ENCODE measurements around the gene SYNGR3. TPM values are rescaled to one million over a fixed set of nuclear protein-coding genes. Genes with fewer than 3 reads are reported as not detected.

Gene SYNGR3
- total and polyA plus RNA-seq, 2 of the 13 experiments (the other 11 are each of a cell fraction or from before 2014, with no cell fraction given), result 0.97 to 5.7 TPM

DNA sequence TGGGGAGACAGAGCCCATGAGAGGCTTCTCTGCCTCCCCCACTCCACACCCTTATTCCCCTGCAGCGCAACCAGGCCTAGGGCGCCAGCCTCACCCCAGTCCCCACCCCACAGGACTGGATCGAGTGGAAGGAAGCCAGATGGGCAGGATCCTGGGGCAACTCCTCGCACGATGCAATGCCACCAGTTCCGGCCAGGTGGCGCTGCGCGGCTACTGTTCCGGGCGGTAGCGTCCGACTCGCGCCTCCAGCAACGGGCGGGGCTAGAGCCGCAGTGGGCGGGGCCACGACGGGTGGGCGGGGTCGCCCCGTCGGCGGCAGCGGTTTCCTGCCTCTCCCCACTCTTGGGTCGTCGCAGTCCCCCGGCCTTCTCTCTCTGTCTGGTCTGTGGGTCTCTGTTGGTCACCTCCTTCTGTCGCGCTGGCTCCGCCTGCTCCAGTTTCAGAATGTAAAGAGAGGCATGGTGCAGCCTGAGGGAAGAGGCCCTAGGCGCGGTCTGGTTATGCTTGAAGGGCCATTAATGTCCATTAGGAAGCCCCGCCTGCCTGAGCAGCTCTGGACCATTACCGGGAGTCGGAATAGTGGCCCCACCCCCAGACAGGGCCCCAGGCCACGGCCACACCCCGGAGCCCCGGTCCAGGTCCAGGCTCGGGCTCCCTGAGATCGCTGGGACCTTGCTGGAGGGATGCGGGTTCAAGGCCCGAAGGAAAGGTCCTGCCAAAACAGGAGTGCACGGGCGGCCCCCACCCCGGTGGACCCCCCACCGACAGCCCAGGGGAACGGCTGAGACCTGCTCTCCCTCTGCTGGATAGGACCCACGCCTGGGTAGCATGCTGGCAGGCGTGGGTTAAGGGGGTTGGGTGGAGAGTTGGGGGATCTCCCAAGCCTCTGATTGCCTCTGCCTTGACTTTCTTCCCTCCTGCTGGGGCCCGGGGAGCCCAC lies 33.6 kb downstream of the SYNGR3 start (continued):
- TF ChIP-seq, protein P1, sequence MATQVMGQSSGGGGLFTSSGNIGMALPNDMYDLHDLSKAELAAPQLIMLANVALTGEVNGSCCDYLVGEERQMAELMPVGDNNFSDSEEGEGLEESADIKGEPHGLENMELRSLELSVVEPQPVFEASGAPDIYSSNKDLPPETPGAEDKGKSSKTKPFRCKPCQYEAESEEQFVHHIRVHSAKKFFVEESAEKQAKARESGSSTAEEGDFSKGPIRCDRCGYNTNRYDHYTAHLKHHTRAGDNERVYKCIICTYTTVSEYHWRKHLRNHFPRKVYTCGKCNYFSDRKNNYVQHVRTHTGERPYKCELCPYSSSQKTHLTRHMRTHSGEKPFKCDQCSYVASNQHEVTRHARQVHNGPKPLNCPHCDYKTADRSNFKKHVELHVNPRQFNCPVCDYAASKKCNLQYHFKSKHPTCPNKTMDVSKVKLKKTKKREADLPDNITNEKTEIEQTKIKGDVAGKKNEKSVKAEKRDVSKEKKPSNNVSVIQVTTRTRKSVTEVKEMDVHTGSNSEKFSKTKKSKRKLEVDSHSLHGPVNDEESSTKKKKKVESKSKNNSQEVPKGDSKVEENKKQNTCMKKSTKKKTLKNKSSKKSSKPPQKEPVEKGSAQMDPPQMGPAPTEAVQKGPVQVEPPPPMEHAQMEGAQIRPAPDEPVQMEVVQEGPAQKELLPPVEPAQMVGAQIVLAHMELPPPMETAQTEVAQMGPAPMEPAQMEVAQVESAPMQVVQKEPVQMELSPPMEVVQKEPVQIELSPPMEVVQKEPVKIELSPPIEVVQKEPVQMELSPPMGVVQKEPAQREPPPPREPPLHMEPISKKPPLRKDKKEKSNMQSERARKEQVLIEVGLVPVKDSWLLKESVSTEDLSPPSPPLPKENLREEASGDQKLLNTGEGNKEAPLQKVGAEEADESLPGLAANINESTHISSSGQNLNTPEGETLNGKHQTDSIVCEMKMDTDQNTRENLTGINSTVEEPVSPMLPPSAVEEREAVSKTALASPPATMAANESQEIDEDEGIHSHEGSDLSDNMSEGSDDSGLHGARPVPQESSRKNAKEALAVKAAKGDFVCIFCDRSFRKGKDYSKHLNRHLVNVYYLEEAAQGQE (IDR thresholded peaks at IDR 0.05; ENCODE audit: borderline replicate concordance in 1 of 2, low read depth in 1 of 2, low read length in 2 of 2), result no peak
- TF ChIP-seq DMAP1 (CRISPR knock-in tag; IDR thresholded peaks at IDR 0.05), result peak; percentile 64
- no peak for TF ChIP-seq MAFK (conservative IDR thresholded peaks at IDR 0.05 in 1 of 2, IDR thresholded peaks at IDR 0.05 in 1 of 2; ENCODE audit: low read length in 2 of 2)
- no peak for TF ChIP-seq CENPT (CRISPR knock-in tag; IDR thresholded peaks at IDR 0.05; ENCODE audit: low read depth)
- TF ChIP-seq HMG20A (CRISPR knock-in tag; IDR thresholded peaks at IDR 0.05; ENCODE audit: borderline replicate concordance), result no peak
- TF ChIP-seq KMT2B (CRISPR knock-in tag; IDR thresholded peaks at IDR 0.05), result no peak; the same call in 1 of the 2 replicates
- no peak for TF ChIP-seq MZF1 (CRISPR knock-in tag; IDR thresholded peaks at IDR 0.05; ENCODE audit: borderline replicate concordance)
- TF ChIP-seq SMC3 (IDR thresholded peaks at IDR 0.05; ENCODE audit: low read length), result peak; percentile 69; the same call in 1 of the 2 replicates
- TF ChIP-seq CCAR2 (optimal IDR thresholded peaks at IDR 0.05; ENCODE audit: low read depth, low read length), result no peak
- TF ChIP-seq, protein P2, sequence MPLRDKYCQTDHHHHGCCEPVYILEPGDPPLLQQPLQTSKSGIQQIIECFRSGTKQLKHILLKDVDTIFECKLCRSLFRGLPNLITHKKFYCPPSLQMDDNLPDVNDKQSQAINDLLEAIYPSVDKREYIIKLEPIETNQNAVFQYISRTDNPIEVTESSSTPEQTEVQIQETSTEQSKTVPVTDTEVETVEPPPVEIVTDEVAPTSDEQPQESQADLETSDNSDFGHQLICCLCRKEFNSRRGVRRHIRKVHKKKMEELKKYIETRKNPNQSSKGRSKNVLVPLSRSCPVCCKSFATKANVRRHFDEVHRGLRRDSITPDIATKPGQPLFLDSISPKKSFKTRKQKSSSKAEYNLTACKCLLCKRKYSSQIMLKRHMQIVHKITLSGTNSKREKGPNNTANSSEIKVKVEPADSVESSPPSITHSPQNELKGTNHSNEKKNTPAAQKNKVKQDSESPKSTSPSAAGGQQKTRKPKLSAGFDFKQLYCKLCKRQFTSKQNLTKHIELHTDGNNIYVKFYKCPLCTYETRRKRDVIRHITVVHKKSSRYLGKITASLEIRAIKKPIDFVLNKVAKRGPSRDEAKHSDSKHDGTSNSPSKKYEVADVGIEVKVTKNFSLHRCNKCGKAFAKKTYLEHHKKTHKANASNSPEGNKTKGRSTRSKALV (CRISPR knock-in tag; IDR thresholded peaks at IDR 0.05), result no peak; the same call in 1 of the 2 replicates
- peak; percentile 61; the same call in 1 of the 2 replicates for TF ChIP-seq KDM5B (CRISPR knock-in tag; IDR thresholded peaks at IDR 0.05; ENCODE audit: borderline replicate concordance)
- TF ChIP-seq NCOA2 (CRISPR knock-in tag; IDR thresholded peaks at IDR 0.05), result no peak
- TF ChIP-seq SRSF4 (IDR thresholded peaks at IDR 0.05; ENCODE audit: low read depth, low read length, poor library complexity, severe bottlenecking), result no peak
- no peak for TF ChIP-seq PTBP1 (IDR thresholded peaks at IDR 0.05; ENCODE audit: low read depth, low read length, poor library complexity, severe bottlenecking)
- no peak for TF ChIP-seq SIN3B (IDR thresholded peaks at IDR 0.05; ENCODE audit: low read length)
- TF ChIP-seq GATAD1 (CRISPR knock-in tag; IDR thresholded peaks at IDR 0.05), result peak; percentile 81
- TF ChIP-seq FOXM1 (CRISPR knock-in tag; IDR thresholded peaks at IDR 0.05), result no peak
- TF ChIP-seq ZC3H13 (CRISPR knock-in tag; IDR thresholded peaks at IDR 0.05), result no peak
- no peak for TF ChIP-seq EZH2 (conservative IDR thresholded peaks at IDR 0.05; ENCODE audit: low read depth, low read length)
- TF ChIP-seq ZFP36L2 (CRISPR knock-in tag; IDR thresholded peaks at IDR 0.05), result no peak
- TF ChIP-seq, protein P3, sequence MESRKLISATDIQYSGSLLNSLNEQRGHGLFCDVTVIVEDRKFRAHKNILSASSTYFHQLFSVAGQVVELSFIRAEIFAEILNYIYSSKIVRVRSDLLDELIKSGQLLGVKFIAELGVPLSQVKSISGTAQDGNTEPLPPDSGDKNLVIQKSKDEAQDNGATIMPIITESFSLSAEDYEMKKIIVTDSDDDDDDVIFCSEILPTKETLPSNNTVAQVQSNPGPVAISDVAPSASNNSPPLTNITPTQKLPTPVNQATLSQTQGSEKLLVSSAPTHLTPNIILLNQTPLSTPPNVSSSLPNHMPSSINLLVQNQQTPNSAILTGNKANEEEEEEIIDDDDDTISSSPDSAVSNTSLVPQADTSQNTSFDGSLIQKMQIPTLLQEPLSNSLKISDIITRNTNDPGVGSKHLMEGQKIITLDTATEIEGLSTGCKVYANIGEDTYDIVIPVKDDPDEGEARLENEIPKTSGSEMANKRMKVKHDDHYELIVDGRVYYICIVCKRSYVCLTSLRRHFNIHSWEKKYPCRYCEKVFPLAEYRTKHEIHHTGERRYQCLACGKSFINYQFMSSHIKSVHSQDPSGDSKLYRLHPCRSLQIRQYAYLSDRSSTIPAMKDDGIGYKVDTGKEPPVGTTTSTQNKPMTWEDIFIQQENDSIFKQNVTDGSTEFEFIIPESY (CRISPR knock-in tag; IDR thresholded peaks at IDR 0.05), result peak; percentile 82
- no peak for TF ChIP-seq ZNF20 (CRISPR knock-in tag; IDR thresholded peaks at IDR 0.05)
- no peak for TF ChIP-seq PAWR (CRISPR knock-in tag; IDR thresholded peaks at IDR 0.05; ENCODE audit: borderline replicate concordance)

Data from HepG2 (cell line).